NCI-H82 treated with DMSO at 0.1 percent for 48 hours (cell line): ENCODE measurements around the gene TMC4.
A peak's percentile ranks its signal among the peaks of the same experiment; 100 is the strongest.

Source experiments
- DNase-seq: peaks from one replicate; lab custom pipeline; 2025; ENCODE audit not compliant: unreplicated experiment; lab: John Stamatoyannopoulos, UW

The TMC4 gene

GRCh38 chr19:54156490-54156889, 16.5 kb downstream of the TMC4 start:
- DNase-seq: no peak

GRCh38 chr19:54155694-54156093, 17.3 kb downstream of the TMC4 start:
- no peak for DNase-seq

GRCh38 chr19:54154603-54155345, 18.2 kb downstream of the TMC4 start:
- DNase-seq: no peak

GRCh38 chr19:54153731-54154326, 19.1 kb downstream of the TMC4 start:
- DNase-seq: no peak

- DNase-seq: no peak
Observed at GRCh38 chr19:54152878-54153524, 20.0 kb downstream of the TMC4 start.

GRCh38 chr19:54152267-54152666, 20.7 kb downstream of the TMC4 start:
- no peak for DNase-seq

GRCh38 chr19:54151362-54152035, 21.5 kb downstream of the TMC4 start:
- no peak for DNase-seq

- no peak for DNase-seq
Observed at GRCh38 chr19:54149021-54149812, 23.7 kb downstream of the TMC4 start.

DNA sequence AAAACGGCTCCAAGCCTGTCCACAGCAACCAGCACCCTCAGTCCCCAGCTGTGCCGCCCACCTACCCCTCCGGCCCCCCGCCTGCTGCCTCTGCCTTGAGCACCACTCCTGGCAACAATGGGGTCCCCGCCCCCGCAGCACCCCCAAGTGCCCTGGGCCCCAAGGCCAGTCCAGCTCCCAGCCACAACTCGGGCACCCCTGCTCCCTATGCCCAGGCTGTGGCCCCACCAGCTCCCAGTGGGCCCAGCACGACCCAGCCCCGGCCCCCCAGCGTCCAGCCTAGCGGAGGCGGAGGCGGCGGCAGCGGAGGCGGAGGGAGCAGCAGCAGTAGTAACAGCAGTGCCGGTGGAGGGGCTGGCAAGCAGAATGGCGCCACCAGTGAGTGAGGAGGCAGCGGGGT, 24.8 kb downstream of the TMC4 start:
- no peak for DNase-seq

DNA sequence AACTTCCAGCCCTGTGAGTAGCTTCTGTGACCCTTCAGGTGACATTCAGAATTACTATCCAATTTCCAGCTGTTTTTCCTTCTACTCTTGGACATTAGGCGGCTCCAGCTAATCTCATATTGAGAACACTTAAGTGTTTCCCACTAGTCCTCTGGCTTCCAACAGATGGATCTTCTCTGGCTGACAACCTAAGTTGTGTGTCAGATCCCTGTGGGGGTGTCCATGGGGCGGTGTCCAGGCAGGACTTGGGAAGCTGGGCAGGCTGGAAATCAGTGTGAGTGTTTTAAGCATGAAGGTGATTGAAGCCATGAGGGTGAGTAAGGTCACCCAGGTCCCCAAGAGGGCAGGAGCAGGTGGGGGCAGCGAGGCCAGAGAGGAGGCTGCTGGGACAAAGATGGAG, 25.3 kb downstream of the TMC4 start:
- no peak for DNase-seq

- DNase-seq: no peak
Observed at GRCh38 chr19:54145541-54146158, 27.3 kb downstream of the TMC4 start.

GRCh38 chr19:54142166-54142780, 30.7 kb downstream of the TMC4 start:
- DNase-seq: no peak

- no peak for DNase-seq
Observed at GRCh38 chr19:54141356-54141755, 31.6 kb downstream of the TMC4 start.

GRCh38 chr19:54138489-54139256, 34.3 kb downstream of the TMC4 start:
- no peak for DNase-seq

DNA sequence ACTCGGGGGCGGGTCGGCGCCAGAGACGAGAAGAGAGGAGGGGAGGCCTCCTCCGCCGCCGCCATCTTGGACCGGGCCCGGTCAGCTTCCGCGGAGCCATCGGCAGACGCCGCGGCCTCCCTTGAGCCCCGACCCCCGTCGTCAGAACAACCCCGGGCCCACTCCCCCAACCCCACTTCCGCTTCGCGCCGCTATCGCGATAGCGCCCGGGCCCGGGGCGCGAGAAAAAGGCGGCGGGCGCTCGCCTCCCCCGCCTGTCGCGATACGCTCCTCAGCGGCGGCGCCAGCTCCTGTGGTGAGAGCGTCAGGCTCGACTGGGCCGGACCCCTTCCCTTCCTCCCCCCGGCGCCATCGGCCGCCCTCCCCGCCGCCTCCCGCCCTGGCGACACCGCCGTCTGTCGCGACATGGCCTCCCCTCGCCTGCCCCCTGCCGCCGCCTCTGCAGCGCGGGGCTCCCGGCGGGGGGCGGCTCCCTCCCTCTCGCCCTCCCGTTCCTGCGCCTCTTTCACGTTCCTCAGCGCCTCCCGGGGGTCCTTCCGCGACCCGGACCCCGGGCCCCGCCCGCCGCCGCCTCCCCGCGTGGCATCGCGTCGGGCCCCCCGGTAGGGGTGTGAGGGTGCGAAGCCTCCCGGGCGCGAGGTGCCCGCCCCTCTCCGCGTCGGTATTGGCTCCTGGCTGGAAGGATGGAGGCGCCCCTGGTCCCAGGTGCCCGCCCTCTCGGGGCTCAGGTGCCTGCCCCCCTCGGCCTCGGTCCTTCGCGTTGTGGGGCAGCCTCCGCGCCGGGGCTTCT, 35.1 kb downstream of the TMC4 start, which contains the start of gene CNOT3:
CNOT3 (plus strand) TSS at position 64 of the 790 bp plus-strand sequence. CDS start 5,217 bp downstream, outside the sequence.
- DNase-seq: no peak

DNA sequence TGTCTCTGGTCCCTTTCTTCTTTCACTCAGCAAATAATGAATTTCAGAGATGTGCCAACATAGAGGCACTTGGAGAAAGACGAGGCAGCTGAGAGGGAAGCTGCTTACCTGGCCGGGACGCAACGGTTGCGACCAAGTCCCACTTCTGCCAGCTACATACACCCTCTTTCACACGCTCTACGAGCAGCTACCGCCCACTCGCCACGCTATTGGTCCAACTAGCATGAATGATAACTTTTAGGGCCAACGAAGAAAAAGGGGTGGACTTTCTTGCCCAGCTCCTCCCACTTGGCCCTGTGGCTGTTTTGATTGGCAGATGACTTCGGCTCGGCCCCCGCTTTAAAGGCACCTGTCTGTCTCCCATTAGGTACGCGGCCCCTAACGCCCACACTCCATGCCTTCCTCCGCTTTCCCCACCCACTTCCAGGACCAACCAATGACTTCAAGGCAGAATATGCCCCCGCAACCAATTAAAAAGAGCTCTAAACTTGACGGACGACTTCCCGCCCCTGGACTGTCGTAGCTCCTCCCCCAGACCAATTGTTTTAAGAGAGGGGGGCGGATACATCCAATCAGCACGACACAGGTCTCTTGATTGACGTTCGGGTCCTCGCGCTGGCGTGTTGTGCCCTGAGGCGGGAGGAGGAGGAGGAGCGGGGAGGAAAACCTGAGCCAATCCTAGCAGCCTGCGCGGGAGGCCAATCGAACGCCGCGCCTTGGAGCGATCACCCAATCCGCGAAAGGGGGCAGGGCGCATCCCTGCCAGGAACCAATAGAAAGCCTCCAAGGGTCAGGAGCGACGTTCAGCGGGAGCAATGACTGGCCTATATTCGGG, 35.9 kb downstream of the TMC4 start:
- DNase-seq: peak; percentile 100

DNA sequence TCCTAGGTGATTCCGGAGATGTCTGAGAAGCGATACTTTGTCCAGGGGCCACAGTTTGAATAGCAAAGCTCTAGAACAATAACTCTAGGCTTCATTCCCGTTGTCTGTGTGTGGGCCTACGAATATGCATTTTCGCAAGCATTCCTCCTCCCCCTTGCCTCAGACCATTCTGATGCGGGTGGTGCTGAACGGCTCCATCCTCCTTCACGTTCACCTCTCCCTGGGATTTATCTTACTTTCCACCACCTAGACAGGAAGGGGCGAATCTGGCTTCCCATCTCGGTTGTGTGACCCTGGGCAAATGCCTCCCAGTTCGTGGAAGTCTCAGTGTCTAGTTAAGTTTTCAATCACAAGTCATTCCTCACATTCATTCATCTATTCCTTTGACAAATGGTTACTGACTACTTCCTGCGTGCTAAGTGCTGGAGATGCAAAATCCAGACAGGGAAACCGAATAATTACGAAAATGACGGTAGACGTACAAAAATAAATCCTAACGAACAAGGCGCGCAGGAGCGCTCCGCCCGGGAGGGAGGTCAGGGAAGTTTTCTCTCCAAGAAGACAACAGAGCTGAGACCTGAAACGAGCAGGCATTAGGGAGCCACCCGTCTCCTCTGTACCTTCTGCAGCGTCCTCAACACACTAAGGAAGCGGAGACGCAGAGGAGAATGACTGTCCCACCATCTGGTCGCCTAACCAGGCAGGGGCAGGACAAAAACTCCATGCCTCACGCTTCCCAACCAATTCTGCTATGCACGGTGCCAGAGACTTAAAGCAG, 36.7 kb downstream of the TMC4 start:
- no peak for DNase-seq
